SK-N-DZ (cell line): ENCODE measurements around the gene TBC1D1.

Experiments used
- DNase-seq: peaks from one replicate; pipeline ENCODE4 v3.0.0-alpha.2; 2015; ENCODE audit warnings: low spot score

TBC1D1 gene

DNA sequence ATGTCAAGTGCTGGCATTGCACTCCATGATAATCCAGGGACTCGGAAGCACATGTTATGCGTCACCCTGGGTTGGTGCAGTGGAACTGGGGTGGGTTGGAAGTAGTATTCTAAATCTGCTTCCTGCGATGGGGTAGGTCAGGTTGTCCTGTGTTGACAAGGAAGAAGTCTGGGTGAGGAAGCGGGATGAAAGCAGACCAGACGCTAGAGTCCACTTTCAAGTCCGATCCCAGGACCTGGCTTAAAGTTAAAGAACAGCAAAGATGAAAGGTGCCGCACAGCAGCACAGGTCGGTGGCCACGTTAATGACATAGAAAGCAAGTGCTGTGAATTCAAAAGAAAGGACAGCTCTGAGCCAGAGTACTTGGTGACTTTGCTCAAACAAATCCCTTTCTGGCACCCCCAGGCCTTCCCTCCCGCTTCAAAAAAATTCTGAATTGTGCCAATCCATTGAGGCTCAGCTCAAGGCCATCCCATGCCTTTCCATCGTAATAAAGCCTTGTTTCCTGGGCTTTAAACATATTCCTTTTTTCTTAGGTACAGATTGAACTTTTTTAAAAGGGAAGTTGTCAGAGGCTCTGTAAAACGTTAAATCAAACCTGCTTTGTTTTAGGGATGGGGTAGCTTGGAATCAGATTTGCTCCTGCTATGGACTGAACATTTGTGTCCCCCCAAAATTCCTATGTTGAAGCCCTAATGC lies 187.1 kb downstream of the TBC1D1 start:
- DNase-seq: no peak

DNA sequence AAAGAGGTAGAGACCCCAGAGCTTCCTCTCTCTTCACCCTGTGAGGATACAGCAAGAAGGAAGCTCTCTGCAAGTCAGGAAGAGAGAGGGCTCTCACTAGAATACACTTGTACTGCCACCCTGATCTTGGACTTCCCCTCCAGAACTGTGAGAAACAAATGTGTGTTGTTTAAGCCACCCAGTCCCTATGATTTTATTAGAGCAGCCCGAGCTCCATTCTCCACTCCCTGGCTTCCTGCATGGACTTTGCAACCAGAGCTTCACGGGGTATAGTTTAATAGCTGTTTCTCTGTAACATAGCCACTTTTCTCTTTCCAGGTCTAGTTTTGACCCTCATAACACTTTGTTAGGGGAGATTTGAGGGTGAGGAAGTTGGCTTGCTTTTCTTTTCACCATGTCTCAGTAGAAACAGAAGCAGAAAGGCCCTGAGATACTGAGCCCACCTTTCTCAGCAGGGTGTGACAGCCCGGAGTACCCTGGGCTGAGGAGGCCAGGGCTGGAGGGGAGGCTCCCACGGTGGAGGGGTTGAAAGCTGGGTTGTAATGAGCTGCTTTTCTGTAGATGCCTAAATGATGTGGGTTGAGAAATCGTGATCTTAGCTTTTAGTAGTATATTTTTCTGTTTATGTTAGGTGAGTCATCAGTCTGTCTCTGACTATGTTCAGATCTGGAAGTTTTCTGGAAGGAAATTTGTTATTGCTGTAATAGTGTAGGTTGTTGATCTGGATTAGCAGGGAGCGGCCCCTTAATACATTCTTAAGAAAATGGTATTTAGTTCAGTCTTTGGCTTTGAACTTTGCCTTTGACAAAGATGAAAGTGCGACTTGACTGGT lies 187.9 kb downstream of the TBC1D1 start:
- DNase-seq: no peak

DNA sequence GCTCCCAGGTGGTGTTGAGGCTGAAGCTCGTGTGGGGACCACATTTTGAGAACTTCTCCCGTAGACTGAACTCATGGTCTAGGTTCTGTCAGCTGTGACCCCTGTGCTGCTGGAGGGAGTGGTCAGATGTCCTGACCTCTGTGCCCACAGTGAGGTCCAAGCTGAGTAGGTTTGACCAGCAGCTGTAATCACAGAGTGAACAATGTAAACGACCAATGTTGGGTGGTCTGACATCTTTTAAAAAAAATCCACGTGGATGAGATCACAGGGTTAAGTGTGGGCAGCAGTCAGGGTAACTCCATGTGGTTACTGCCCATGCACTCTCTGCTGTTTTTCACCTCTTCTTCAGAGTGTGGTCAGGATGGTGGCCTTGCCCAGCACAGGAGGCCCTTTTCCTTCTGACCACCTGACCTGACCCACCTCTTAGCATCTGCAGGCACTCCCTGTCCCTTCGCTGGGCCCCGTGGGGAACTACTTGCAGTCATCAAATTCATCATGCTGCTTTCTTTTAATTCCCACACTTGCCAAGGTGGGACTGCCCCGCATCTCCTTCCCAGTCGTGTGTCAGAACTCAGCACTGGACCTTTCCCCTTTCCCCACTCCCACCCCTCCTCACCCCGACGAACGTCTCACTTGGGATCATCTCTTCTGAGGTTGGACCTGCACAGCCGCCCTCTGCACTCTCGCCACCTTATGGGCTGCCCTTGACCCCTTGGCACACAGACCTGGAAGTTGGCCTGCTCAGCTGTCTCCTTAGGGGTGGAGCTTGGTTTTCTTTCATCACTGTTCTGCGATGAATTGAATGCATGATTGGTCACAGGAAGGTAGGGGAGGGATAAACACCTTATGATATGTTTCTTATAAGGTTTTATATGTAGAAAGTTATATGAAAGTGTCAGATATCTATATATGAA lies 189.4 kb downstream of the TBC1D1 start:
- no peak for DNase-seq

DNA sequence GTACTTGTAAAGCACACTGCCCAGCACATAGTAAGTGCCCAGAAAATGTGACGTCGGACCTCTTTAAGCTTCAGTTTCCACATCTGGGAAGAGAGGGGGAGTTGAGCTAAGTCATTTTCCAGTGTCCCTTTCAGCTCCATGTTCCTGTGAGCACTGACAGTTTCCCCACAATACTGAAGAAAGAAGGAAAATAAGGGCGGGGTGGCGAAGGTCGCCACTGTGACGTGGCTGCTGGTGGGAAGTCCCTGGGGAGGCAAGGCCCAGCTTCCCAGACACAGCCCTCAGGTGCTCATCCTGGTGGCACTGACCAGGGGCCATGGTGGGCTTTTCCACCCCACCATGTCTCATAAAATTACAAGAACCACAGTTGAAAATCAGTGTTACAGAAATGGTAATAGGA lies 191.1 kb downstream of the TBC1D1 start:
- no peak for DNase-seq

DNA sequence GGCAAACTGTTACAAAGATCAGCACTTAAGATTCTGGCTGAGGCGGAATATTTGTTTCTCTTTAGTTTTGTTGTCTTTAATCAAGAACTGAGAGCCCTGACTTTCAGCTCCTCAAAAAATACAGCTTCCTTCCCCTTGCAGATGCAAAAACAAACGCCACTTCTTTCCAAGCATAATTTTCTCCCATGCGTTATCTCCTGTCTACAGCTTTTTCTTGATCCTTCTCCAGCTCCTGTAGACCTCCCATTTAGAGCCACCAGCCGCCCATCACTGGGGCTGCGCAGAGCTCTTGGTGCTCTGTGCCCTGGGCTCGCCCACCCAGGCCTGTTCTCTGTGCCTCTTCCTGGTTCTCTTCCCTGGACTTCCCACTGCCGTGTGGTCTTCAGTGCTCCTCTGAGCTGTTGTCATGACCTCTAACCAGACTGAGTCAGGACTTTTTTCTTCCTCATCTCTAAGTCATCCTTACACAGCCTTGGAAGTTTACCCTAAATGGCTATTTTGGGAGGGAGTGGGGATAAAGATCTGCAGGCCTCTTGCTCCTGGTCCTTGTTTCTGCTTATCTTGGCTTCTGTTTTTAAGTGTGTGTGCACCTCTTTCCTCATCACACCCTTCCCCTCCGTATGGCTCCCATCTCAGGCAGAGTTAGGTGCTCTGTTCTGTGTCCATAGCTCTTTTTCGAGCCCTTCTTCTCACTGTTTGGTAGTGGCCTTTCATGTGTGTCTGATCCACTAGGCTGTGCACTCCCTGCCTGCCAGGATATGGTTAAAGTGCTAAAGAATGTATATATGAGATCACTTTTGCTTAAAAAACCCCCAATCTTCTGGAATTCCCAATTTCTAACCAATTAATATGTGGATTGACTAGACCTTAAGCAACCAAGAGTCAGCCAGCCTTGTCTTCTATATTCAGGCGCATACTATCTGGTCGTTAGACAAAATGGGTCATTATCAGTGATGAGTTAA lies 191.8 kb downstream of the TBC1D1 start:
- no peak for DNase-seq

DNA sequence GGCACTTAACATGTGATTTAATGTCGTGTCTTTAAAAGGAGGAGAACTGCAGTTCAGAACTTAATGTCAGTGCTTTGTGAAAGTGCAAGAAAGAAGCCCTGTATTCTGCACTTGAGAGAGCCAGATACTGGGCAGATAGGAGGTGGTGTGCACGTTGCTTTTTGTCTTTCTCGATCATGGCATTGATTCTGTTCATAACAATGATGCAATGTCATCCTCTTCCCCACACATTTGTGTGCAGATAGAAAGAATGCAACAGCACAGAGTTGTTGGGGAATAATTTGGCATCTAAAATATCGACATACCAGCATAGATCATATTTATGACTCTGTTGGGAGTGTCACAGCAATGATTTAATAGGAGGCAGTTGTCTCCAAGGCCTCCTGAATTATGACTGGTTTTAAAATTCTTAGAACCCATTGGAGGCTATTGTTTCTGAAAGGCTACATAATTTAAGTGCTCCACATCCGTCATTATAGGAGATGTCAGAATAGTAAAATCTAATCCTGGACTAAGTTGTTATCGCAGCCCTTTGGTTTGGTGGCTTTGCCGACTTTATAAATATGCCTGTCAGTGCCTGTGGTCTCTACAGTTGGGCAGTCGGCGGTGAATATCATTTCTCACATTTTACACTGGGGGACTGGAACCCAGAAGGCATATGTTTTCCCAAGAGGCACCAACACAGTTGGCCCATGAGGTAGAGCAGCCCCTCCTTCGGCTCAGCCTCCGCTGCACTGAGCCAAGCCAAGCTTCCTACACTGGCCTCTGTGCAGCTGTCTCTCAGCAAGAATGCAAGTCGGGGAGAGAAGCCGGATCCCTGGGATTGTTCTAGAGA lies 194.2 kb downstream of the TBC1D1 start:
- no peak for DNase-seq

DNA sequence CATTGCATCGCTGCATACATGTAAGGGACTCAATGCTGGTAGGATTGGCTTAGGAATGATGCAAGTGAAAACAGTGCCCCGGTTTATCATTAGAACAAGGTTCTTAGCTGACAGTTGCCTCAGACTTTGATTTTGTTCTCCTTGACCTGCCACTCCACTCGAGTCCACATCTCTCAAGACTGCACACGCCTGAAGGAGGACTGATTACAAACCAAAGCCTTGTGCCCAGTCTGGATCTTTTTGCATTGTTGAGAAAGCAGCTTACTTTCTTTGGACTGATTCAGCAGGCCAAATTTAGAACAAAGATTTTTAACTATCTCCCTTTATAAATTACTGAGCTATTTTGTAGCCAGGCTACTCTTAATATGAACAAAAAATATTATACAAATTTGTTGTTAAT lies 194.9 kb downstream of the TBC1D1 start:
- DNase-seq: no peak

DNA sequence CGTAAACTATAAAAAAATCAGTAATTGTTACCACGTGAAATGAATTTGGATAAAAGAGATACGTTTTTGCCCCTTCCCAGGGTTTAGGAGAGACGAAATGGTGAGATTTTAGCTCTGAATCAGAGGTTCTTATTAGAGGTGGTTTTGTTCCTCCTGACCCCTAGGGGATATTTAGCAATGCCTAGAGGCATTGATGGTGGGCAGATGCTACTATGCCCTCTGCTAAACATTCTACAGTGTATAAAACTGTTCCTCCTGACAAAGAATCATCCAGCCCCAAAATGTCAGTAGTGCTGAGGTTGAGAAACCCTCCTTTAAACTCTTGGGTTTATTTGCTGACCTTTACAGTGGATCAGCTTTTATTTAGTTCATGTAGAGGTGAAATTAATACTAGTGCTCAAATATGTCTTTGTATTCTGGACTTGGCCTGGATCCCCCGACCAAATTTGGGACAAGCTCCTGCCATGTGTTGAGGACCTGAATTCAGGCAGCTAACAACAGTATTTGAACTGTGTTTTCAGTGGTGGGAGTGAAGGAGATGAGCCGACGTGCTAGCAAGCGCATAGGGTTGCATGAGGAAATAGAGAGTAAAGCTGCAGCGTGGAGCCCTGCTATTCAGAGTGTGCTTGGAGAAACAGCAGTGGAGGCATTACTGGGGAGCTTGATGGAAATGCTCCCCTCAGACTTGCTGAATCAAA lies 195.4 kb downstream of the TBC1D1 start:
- no peak for DNase-seq

DNA sequence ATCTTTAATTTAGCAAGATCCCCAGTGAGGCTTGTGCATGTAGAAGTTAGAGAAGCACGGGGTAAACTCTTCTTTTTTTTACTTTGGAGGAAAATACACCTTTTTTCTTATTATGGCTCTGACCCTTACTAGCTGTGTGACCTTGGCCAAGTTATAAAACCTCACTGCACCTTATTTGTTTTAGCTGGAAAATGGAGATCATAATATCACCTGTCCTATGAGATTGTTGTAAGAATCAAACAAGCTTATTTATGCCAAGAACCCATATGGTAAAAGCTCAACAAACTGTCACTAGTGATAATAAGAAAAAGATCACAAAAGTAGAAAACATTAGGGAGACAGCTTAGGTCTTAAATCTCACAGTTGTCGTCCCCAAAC lies 196.0 kb downstream of the TBC1D1 start:
- no peak for DNase-seq

DNA sequence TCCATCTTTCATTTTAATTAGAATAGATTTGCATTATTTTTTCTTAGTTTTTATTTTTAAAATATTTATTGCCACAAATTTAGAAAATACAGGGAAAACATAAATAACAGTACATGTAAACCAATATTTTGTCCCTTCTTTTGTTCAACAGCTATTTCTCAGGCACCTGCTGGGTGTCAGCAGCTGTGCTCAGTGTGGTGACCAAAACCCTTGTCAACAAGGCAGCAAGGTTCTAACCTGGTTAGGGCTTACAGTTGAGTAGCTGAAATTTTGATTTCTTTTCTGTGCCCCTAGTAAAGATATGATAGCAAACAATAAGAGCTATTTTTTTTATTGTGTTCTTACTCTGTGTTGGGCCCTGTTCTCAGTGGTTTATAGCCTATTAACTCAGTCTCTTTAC lies 197.4 kb downstream of the TBC1D1 start:
- no peak for DNase-seq

DNA sequence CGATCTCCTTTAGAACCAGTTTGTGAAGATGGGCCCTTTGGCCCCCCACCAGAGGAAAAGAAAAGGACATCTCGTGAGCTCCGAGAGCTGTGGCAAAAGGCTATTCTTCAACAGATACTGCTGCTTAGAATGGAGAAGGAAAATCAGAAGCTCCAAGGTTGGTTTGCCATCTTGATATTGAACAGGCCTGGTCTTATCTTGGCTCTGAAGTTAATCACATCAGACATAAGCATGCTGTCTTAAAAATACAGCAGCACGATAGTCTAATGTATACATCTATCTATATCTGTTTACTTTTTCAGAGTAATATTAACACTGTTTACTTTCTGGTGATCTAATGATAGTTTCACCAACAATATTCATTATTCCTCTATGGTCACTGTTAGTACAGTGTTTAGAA lies 199.1 kb downstream of the TBC1D1 start:
- peak; percentile 70 for DNase-seq

DNA sequence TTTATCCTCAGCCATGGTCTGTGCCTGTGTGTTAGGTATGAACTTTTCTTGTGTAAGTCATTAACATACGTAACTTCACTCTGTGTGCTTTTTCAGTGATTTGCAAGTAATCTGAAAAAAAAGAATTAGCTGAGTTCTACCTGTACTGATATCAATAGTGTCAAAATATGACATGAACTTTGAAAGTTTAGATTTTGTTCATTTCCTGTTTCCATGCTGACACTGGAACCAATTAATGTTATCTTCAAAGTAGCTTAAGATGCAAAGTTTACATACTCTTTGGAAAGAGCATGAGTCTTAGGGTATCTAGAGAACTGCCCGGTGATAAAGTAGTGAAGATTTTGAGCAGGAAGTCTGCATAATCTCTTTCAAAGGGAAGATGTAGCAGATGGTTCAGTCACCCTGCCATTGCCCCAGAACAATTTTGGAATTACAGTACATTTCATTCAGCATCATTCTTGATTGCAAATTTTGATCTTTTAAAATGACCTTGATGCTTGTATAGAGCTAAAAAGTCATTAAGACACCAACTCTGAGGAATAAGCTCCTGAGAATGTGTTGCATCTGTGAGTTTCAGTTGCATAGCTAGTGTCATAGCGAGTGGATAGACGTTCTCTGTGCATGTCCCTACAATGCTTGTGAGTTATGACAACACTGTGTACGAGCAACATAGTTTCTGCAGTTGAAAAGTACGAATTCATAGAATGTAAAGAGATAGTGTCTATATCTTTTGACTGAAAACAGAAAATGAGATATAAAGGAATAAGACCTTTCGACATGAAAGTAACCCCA lies 199.8 kb downstream of the TBC1D1 start:
- no peak for DNase-seq

DNA sequence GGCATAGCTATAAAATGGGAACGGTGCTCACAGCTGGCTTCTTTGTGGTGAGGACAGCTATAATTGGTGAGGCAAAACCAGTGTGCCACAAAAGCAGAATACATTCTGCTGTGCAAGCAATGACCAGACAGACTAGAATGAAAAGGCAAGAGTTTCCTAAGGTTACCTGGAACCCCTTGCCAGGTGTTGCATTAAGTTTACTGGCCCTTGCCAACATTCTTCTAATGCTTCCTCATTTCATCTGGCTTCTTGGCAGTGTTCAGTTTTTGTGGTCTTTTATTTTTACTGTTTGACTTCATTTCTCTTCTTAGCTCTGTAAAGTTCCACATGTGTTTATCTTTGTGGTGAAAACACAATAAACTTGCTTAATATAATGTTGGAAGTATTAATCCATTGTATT lies 200.8 kb downstream of the TBC1D1 start:
- DNase-seq: no peak

DNA sequence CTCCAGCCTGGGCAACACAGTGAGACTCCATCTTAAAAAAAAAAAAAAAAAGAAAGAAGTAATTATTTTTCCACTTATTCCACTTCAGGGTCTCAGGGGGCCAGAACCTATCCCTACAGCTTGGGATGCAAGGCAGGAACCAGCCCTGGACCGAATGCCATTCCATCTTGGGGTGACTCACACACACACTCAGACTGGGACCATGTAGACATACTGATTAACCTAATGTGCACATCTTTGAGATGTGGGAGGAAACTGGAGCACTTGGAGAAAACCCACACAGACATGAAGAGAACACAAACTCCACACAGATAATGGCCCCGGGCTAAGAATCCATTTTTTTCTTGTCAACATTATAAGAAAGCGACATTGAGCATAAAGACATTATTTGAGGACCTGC lies 201.8 kb downstream of the TBC1D1 start:
- no peak for DNase-seq

DNA sequence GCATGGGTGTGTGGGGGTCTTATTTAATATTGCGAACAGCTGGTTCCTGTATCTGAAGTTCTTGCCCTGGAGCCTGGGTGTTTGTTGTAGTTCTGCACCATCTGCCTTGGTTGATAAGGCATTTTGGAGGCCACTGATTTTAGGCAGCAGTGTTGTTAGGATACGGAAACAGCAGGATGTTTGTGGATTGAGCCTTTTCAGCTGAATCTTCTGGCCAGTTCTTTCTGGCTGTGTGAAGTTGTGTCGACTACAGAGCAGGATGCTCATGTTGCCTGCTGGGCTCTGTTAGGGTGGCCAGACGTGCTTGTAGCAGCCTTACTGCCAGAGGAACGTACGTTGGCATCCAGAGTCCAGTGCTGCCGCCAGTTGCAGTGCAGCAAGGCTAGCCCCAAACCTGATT lies 203.5 kb downstream of the TBC1D1 start:
- DNase-seq: no peak

DNA sequence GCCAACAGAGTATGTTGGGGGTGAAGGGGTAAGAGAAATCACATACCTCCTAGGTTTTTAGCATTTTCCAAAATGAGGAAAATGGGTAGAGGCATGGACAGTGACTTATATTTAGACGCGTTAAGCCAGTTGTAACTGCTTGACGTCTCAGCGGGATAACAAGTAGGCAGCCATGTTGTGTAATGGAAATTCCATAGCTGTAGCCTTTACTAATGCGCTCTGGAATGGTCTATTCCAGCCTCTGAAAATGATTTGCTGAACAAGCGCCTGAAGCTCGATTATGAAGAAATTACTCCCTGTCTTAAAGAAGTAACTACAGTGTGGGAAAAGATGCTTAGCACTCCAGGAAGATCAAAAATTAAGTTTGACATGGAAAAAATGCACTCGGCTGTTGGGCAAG lies 204.8 kb downstream of the TBC1D1 start:
- no peak for DNase-seq

DNA sequence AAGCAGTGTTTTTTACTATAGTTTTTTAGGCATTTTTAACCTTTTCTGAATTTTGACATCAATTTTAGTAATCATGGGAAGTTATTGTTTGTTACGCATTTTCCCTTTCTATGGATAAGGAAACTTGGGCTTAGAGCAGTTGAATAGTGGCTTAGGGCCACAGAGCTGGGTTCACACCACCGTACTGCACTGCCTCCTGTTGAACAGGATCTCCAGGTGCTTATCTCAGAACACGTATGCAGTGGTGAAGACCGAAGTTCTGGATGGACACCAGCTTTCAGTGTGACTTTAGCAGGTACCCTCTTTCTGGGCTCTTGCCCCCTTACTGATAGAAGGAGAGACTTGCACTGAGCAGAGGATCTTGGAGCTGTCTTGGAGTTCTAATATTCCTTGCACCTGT lies 206.9 kb downstream of the TBC1D1 start:
- DNase-seq: no peak

DNA sequence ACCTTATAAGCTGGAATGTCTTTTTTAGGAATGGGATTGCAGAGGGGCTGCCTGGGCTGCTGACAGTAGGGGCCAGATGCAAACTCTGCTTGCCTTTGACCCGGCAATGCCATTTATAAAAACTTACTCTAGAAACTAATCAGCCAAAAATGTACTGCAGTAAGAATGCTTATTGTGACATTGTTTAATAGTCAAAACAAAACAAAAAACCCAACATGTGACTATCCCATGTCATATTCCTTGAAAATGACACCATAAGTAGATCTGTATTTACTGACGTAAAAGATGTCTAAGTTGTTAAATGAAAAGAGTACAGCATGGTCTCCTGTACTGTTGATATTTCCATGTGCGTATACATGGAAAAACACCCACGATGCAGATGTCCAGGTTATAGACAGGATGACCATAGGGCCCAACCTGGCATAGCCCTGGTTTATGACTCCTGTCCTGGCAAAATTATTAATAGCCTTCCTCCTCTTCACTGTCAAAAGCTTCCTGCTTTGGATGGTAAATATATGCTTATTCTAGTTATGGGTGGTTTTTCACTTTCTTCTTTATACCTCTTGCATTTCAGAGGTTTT lies 208.2 kb downstream of the TBC1D1 start:
- no peak for DNase-seq
